ENCODE results near the gene OXT.
A peak's percentile ranks its signal among the peaks of the same experiment; 100 is the strongest.
"Not testable (repeated sequence)": the region's sequence is repeated elsewhere in the genome, so short reads cannot be mapped to it uniquely, and the experiment has no call there.

The OXT gene

DNA sequence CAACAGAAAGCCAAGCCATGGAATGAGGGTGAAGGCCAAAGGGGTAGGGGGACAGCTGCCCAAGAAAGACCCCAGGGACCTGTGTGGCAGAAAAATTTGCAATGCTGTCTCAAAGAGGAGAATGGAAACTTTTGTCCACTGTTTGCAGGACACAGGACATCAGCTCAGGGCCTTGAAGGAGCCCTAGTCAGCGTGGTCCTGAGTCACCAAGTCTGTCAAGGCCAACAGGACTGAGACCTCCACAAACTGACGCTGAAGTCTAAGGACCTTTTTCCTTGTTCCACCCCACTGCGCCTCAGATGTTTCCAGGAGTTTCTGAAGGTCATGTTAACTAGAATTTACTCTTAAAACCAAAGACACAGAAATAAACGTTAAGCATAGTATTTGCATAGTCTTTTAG is 44.9 kb downstream of the OXT start:
- H3K4me3 ChIP-seq (ENCODE audit: low read depth, low read length), result no peak overlapping the region
- TF ChIP-seq, protein P1, sequence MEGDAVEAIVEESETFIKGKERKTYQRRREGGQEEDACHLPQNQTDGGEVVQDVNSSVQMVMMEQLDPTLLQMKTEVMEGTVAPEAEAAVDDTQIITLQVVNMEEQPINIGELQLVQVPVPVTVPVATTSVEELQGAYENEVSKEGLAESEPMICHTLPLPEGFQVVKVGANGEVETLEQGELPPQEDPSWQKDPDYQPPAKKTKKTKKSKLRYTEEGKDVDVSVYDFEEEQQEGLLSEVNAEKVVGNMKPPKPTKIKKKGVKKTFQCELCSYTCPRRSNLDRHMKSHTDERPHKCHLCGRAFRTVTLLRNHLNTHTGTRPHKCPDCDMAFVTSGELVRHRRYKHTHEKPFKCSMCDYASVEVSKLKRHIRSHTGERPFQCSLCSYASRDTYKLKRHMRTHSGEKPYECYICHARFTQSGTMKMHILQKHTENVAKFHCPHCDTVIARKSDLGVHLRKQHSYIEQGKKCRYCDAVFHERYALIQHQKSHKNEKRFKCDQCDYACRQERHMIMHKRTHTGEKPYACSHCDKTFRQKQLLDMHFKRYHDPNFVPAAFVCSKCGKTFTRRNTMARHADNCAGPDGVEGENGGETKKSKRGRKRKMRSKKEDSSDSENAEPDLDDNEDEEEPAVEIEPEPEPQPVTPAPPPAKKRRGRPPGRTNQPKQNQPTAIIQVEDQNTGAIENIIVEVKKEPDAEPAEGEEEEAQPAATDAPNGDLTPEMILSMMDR (IDR thresholded peaks at IDR 0.05; ENCODE audit: insufficient read depth, low read depth, low read length, missing control alignments), result no peak
- DNase-seq (ENCODE audit: low read depth), result no peak

DNA sequence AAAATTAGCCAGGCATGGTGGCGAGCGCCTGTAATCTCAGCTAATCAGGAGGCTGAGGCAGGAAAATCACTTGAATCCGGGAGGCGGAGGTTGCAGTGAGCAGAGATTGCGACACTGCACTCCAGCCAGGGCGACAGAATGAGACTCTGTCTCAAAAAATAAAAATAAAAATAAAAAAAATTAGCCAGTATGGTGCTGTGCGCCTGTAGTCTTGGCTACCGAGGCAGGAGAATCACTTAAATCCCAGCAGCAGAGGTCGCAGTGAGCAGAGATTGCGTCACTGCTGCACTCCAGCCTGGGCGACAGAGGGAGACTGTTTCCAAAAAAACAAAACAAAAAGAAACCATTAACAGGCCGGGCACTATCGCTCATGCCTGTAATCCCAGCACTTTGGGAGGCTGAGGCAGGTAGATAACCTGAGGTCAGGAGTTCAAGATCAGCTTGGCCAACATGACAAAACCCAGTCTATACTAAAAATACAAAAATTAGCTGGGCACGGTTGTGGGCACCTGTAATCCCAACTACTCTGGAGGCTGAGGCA is 46.5 kb downstream of the OXT start:
- TF ChIP-seq, protein P1 (IDR thresholded peaks at IDR 0.05; ENCODE audit: insufficient read depth, low read depth, low read length, missing control alignments), result peak; percentile 22
- H3K4me3 ChIP-seq (ENCODE audit: low read depth, low read length), result not testable (repeated sequence)
- DNase-seq (ENCODE audit: low read depth), result peak; percentile 46

DNA sequence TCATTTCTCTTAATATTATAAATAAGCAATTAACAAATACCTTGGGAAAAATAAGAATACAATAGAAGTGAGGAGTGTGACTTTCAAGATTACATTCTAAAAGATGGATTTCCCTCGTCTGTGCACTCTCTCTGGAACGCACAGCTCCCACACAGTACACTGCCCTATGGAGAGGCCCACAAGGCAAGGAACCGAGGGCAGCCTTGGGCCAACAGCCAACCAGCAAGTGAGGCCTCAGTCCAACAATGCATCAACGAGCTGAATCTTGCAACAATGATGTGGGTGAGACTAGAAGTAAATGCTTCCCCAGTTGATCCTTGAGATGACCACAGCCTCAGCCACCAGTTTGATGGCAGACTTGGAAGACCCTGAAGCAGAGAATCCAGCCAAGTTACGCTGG is 47.6 kb downstream of the OXT start:
- DNase-seq (ENCODE audit: low read depth), result no peak
- TF ChIP-seq, protein P1 (IDR thresholded peaks at IDR 0.05; ENCODE audit: insufficient read depth, low read depth, low read length, missing control alignments), result no peak
- H3K4me3 ChIP-seq (ENCODE audit: low read depth, low read length), result no peak overlapping the region

DNA sequence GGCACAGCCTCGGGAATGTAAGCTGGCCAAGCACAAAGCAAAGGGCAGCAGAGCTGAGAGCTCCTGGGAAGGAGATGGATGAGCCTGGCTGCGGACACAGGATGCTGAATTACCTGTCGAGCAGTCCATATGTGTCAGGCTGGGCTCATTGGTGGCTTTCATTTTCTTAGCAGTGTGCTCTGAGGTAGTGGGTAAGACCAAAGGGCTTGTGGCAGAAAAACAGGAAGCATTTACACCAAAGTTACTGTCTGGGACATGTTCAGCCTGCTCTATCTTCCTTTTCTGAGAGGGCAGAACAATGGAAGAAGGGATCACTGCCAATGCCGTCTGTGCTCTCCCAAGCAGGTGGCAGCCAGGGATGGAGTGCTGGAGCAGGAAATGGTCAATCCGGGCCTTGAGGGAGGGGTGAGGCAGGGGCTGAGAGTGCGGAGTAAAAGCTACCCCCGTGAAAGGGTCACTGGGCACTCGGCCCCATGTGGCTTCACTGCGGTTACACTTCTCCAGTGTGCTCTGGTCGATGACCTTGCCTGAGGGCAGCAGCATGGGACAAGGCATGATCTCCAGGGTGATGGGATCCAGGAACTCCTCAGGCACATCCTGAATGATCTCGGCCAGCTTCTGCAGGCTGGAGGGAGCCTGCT is 50.0 kb downstream of the OXT start:
- TF ChIP-seq, protein P1 (IDR thresholded peaks at IDR 0.05; ENCODE audit: insufficient read depth, low read depth, low read length, missing control alignments), result no peak
- no peak overlapping the region for H3K4me3 ChIP-seq (ENCODE audit: low read depth, low read length)
- DNase-seq (ENCODE audit: low read depth), result no peak

Data from GM12865 (cell line).